ACC112 (cell line): Measurements from ENCODE around the gene C5orf47.

ENCODE experiments used
- H2AFZ ChIP-seq: fragments of 200-600 bp; sonication (generic); one replicate; pipeline ENCODE4 v1.6.0; 2017; ENCODE audit warnings: antibody characterized with exemption, low read length; ENCODE audit not compliant: unreplicated experiment
- H3K27ac ChIP-seq: fragments of 200-600 bp; sonication (generic); 2 replicates; pipeline ENCODE4 v1.5.1; 2014; ENCODE audit warnings: low read depth, mild to moderate bottlenecking, antibody characterized with exemption, low read length, moderate library complexity
- H3K27me3 ChIP-seq: fragments of 200-600 bp; sonication (generic); 2 replicates; pipeline ENCODE4 v1.6.1; 2014; ENCODE audit warnings: mild to moderate bottlenecking, antibody characterized with exemption, low read length, moderate library complexity, mixed read lengths; ENCODE audit not compliant: insufficient read depth
- H3K36me3 ChIP-seq: fragments of 200-600 bp; sonication (generic); 2 replicates; pipeline ENCODE4 v1.6.1; 2016; ENCODE audit warnings: mild to moderate bottlenecking, antibody characterized with exemption, low read length, moderate library complexity, mixed read lengths; ENCODE audit not compliant: insufficient read depth
- H3K4me1 ChIP-seq: fragments of 200-600 bp; sonication (generic); one replicate; pipeline ENCODE4 v1.6.1; 2016; ENCODE audit warnings: low read length, mixed read lengths; ENCODE audit not compliant: insufficient read depth, unreplicated experiment, control insufficient read depth
- H3K4me3 ChIP-seq: fragments of 200-600 bp; sonication (generic); 2 replicates; pipeline ENCODE4 v1.5.1; 2014; ENCODE audit warnings: mild to moderate bottlenecking, low read depth, low read length
- H3K79me2 ChIP-seq: fragments of 200-600 bp; sonication (generic); one replicate; pipeline ENCODE4 v1.6.0; 2016; ENCODE audit warnings: low read length; ENCODE audit not compliant: control insufficient read depth, unreplicated experiment, insufficient read depth

The C5orf47 gene

GRCh38 chr5:174045470-174046025 is 56.6 kb downstream of the C5orf47 start, which contains the start of gene NSG2:
NSG2 (plus strand) TSS chr5:174045706; CDS start chr5:174046756, 1,050 bp downstream.
- no peaks in the 10 kb centered on the region for H3K4me1 ChIP-seq
- 0 out of 2 replicates have a peak, but pooled peaks cover 1% of the 10 kb centered on the region for H3K27me3 ChIP-seq
- H3K36me3 ChIP-seq: no peaks in the 10 kb centered on the region
- no peak within 1 kb of the TSS for H3K4me3 ChIP-seq
- no peak within 1 kb of the TSS for H2AFZ ChIP-seq
- no peak within 1 kb of the TSS for H3K27ac ChIP-seq
- H3K79me2 ChIP-seq: no peaks in the 10 kb centered on the region

GRCh38 chr5:174046558-174046957 is 57.6 kb downstream of the C5orf47 start:
- Histone ChIP-seq H3K27ac (no peak overlapping the region), H3K4me1 (no peaks in the 10 kb centered on the region), H3K4me3 (no peak overlapping the region), H2AFZ (no peak overlapping the region), H3K79me2 (no peaks in the 10 kb centered on the region), H3K27me3 (no peaks in the 10 kb centered on the region), H3K36me3 (no peaks in the 10 kb centered on the region)

GRCh38 chr5:174047472-174048099 is 58.6 kb downstream of the C5orf47 start:
- no peaks in the 10 kb centered on the region for H3K4me1 ChIP-seq
- no peak overlapping the region for H3K4me3 ChIP-seq
- no peaks in the 10 kb centered on the region for H3K79me2 ChIP-seq
- no peak overlapping the region for H2AFZ ChIP-seq
- H3K27ac ChIP-seq: no peak overlapping the region
- no peaks in the 10 kb centered on the region for H3K27me3 ChIP-seq
- no peaks in the 10 kb centered on the region for H3K36me3 ChIP-seq

- Histone ChIP-seq H3K4me1 (no peaks in the 10 kb centered on the region), H3K27ac (no peak overlapping the region), H2AFZ (no peak overlapping the region), H3K4me3 (no peak overlapping the region), H3K79me2 (no peaks in the 10 kb centered on the region), H3K27me3 (peaks cover under 1% of the 10 kb centered on the region; the same call in 1 of the 2 replicates), H3K36me3 (no peaks in the 10 kb centered on the region)
Observed at GRCh38 chr5:174052636-174053035, 63.7 kb downstream of the C5orf47 start.

GRCh38 chr5:174053905-174054304 is 64.9 kb downstream of the C5orf47 start:
- no peak overlapping the region for H3K27ac ChIP-seq
- peaks cover 6% of the 10 kb centered on the region; the same call in 1 of the 2 replicates for H3K27me3 ChIP-seq
- no peaks in the 10 kb centered on the region for H3K4me1 ChIP-seq
- no peaks in the 10 kb centered on the region for H3K36me3 ChIP-seq
- no peak overlapping the region for H3K4me3 ChIP-seq
- H2AFZ ChIP-seq: no peak overlapping the region
- H3K79me2 ChIP-seq: no peaks in the 10 kb centered on the region
